SK-N-DZ (cell line): ENCODE measurements around the gene TAOK1.
A peak's percentile ranks its signal among the peaks of the same experiment; 100 is the strongest.

Source experiments
- DNase-seq: peaks from one replicate; pipeline ENCODE4 v3.0.0-alpha.2; 2015; ENCODE audit warnings: low spot score

Gene TAOK1

DNA sequence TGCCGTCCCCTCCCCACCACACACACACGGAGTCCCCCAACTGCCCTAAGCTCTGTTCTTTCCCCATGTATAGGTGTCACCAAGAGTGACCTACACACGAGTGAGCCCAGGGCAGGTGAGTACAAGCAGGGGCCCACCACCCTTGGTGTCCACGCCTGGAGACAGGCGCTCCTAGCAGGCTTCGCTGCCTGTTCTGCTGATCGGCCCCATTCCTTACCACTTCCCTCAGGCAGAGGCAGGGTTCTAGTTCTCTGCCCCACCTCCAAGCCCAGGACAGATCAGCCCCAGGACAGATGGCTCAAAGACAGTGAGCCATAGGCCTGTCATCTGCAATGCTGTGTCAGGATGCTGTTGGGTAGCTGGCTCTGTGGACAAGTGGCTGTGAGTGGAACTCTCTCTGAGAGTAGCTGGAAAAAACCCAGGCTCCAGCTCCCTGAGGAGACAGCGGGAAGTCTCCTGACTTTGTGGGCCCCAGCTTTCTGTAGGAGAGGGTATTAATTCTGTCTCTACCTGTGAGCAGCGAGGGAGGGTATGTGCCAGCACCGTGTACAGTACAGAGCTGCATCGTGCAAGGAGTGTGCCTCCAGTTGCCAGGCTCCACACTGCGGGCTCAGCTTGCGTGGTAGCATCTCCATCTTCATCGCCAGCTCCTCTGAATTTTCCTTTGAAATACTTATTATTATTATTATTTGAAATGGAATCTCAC, 179.2 kb downstream of the TAOK1 start:
- peak; percentile 55 for DNase-seq

DNA sequence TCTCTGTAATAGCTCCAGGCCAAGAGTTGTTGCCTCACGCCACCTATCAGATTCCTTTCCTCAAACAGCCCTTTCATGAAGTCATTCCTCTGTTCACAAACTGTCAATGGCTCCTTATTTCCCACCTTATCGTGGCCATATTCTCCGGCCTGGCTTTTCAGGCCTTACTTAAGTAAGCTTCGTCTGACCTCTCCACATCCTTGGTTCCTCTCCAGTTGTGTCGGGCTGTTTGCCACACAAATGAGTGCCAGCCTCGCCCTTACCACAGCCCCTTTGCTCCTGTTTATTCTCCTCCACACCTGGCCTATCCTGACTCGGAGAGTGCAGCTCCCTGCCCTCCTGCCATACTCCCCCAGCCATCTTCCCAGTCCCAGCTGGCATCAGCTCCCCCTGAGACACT, 180.4 kb downstream of the TAOK1 start:
- DNase-seq = no peak

DNA sequence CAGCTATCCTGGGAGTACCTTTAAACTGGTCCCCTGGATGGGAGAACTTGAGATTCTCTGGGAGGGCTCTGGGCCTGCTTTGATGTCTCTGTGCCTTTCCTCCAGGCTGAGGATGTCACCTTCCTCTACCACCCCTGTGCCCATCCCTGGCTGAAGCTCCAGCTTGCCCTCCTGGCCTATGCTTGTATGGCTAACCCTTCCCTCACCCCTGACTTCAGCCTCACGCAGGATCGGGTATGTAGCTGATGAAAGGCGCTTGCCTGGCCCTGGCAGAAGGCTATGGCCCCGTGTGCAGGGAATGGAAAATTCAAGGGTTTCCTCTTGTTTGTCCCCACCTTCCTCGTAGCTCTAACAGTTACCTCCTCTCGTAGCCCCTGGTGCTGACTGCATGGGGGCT, 181.3 kb downstream of the TAOK1 start:
- no peak for DNase-seq

DNA sequence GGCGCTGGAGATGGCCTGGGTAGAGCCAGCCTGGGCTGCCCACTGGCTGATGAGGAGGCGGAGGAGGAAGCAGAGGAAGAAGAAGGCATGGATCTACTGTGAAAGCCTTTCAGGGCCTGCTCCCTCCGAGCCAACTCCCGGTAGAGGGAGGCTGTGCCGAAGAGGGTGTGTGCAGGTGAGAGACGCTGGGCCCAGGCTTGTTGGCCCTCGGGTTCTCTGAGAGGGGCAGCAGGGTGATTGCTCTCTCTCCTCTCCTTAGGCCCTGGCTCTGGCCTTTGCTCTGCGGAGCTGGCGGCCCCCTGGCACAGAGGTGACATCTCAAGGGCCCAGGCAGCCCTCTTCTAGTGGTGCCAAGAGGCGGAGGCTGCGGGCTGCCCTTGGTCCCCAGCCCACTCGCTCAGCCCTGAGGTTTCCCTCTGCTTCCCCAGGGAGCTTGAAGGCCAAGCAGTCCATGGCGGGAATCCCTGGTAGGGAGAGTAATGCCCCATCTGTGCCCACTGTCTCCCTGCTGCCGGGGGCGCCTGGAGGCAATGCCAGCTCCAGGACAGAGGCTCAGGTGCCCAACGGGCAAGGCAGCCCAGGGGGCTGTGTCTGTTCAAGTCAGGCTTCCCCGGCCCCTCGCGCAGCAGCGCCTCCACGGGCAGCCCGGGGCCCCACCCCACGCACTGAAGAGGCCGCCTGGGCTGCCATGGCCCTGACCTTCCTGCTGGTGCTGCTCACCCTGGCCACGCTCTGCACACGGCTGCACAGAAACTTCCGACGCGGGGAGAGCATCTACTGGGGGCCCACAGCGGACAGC, 181.9 kb downstream of the TAOK1 start:
- no peak for DNase-seq

DNA sequence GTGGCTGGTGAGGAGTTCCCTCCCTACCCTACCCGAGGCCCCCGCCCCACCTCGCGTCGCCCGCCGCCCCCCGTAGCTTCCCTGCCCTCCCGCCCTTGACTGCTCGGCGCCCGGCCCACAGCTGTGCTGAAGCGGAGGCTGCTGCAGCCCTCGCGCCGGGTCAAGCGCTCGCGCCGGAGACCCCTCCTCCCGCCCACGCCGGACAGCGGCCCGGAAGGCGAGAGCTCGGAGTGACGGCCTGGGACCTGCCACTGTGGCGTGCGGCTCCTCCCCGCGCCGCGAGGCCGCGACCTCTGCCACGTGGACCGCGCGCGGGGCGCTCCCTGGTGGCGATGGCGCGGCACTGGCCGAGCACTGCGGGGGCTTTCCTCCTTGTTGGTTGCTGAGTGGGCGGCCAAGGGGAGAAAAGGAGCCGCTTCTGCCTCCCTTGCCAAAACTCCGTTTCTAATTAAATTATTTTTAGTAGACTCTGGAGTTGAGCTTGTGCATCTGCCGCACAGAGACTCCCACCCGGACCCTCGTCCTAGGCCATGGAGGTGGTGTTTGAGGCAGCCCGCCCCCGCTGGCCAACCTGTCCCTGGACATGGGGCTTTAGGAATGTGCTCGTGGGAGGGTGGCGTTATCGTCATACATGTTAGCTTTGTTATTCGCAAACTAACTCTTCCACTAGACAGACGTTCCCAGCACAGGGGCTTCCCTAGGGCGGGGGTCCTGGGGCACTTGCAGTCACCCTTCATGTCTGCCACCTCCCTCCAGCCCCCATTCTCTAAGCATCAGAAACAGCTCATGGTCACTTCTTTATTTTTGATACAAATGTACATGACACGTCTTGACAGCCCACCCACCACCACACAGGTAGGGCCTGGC, 182.8 kb downstream of the TAOK1 start:
- peak; percentile 80 for DNase-seq

DNA sequence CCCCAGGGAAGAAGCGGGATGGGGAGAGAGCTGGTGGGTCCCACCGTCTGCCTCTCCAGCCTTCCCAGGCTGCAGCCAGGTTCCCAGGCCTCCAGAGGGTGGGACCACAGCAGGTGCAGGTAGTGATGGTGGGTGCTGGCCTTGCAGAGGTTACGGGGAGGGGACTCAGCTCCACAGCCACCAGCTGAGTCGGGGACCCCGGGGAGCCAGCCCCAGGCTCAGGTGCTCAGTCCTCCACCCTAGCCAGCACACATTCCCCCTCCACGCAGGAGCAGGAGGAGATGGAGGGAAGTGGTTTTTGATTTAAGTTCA, 183.4 kb downstream of the TAOK1 start:
- no peak for DNase-seq

GRCh38 chr17:29573871-29574731, 183.9 kb downstream of the TAOK1 start:
- DNase-seq = no peak

- DNase-seq = no peak
Observed at GRCh38 chr17:29574732-29575510, 184.8 kb downstream of the TAOK1 start.

DNA sequence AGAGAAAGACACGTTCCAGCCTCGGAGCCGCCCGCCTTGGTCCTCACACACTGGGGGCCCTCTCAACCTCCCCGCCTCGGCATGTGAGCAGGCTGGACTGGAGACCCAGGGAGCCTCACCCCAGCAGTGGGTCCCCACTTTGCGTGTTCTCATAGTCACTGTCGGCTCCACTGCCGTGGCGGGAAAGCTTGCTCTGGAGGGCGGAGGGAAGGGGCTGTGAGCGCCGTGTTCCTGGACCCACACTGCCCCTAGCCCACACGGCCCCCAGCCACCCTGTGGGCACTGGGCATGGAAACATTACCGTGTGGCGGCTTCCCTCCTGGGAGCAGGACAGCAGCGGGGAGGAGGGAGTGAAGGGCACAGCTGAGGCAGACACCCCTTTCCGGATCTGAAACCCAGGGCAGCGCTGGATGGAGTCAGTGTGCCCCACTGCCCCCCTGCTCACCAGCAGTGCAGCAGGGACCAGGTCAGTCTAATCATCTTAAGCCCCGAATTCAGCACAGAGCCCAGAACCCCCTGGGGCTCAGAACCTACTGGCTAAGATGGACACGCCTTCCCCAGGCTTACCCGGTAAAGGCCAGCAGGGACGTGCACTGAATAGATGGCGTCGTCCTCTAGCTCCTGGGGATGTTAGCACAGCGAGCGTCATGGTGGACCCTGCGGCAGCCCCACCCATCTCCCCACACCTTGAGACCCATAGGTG, 185.5 kb downstream of the TAOK1 start:
- DNase-seq = no peak

DNA sequence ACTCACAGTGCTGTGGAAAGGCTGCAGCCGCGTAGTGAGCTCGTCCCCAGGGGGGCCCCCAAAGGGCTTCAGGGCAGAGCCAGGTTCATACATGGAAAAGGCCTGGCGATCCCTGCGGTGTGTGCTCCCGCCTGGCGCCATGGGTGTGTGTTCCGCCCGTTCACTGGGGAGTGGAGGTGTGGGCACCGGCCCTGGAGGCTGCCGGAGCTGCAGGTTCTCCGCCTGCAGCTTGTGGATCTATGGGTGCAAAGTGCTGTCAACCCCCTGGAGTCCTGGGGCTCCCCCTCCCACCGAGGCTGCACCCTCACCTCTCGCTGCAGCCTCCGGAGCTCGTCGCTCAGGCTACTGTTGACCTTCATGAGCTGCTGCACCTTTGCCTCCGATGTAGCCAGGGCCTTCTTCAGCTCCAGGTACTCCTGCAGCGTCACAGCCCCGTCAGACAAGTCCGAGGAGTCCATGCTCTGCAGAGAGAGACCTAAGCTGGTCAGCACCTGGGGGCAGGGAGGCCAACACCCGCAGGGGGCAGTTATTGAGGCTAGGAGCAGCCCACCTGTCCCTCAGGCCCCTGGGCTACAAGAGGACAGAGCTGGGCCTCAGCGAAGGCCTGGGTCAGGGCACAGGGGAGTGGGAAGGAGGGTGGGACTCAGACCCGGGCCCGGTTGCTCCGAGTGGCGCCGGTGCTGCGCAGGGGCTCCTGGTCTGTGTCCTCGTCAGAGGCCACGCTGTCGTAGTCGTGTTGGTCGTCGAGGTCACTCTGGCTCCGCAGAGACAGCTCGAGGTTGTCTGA, 186.2 kb downstream of the TAOK1 start:
- DNase-seq = no peak

- DNase-seq = no peak
Observed at GRCh38 chr17:29577001-29577370, 186.8 kb downstream of the TAOK1 start.

GRCh38 chr17:29577385-29578211, 187.4 kb downstream of the TAOK1 start:
- no peak for DNase-seq

GRCh38 chr17:29578626-29579485, 188.7 kb downstream of the TAOK1 start:
- no peak for DNase-seq

- peak; percentile 84 for DNase-seq
Observed at GRCh38 chr17:29579866-29580771, 190.0 kb downstream of the TAOK1 start.

DNA sequence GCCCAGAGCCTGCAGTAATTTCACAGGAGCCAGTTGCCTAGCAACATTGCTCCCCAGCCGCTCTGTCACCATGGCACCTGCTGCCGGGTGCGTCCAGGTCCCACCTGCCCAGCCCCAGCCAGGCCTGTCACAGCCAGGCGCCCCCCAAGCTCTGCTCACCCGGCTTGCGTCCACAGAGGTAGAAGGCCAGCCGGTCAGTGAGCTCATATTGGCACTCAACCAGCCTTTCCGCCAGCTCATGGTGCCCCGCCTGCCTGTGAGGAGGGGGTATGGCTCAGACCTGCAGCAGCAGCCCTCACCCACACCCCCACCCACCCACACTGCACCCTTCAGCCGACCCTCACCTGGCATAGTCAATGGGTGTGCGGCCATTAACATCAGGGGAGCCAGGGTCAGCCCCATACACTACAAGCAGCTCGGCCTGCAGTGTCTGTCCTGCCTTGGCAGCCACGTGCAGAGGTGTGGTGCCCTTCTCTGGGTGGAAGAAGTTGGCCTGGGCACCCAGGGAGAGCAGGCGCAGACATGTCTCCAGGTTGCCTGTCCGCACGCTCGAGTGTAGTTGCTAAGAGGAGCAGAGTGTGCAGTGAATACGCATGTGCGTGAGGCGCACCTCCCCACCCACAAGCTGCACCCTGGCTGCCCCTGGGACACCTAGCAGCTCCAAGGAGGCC, 191.6 kb downstream of the TAOK1 start:
- no peak for DNase-seq
